PC-9 (cell line): ENCODE results near the gene MRPS22. TPM values are rescaled to one million over a fixed set of nuclear protein-coding genes. Genes with fewer than 3 reads are reported as not detected.
A peak's percentile ranks its signal among the peaks of the same experiment; 100 is the strongest.

Experiments
- BruUV-seq: library from RNA; stranded (reverse); fragments of 400-500 nt; replicated peaks from 2 replicates; lab custom pipeline; 2021; lab: Mats Ljungman, UMichigan
- CTCF ChIA-PET: fragments of 300-600 bp; sonication (Branson Sonifier 250); formaldehyde crosslinking; loops from one replicate; lab custom pipeline; 2022; ENCODE audit warnings: antibody characterized with exemption; lab: Charles Lee
- POLR2A ChIA-PET: fragments of 300-600 bp; sonication (Branson Sonifier 250); formaldehyde crosslinking; loops from one replicate; lab custom pipeline; 2022; ENCODE audit warnings: antibody characterized with exemption; ENCODE audit not compliant: unreplicated experiment; lab: Charles Lee
- DNase-seq, 2 experiments: peaks; one replicate each; pipeline versions ENCODE4 v3.0.0 to v3.0.0-alpha.2; 2015 to 2022; ENCODE audit warnings: mixed read lengths in 1 of 2
- H2AFZ ChIP-seq: fragments of 200-600 bp; sonication (generic); 2 replicates; pipeline ENCODE4 v1.8.1; 2017; ENCODE audit warnings: antibody characterized with exemption
- H3F3A ChIP-seq: fragments of 200-600 bp; sonication (generic); 2 replicates; pipeline ENCODE4 v1.8.1; 2017; ENCODE audit warnings: antibody characterized with exemption, mild to moderate bottlenecking, low read depth; ENCODE audit not compliant: insufficient read depth
- H3K27ac ChIP-seq: fragments of 200-600 bp; sonication (generic); 2 replicates; pipeline ENCODE4 v1.6.1; 2016; ENCODE audit warnings: mixed run types
- H3K27me3 ChIP-seq: fragments of 200-600 bp; sonication (generic); 2 replicates; pipeline ENCODE4 v1.6.1; 2016; ENCODE audit warnings: low read depth, mixed run types; ENCODE audit not compliant: insufficient read depth
- H3K36me3 ChIP-seq: fragments of 200-600 bp; sonication (generic); 2 replicates; pipeline ENCODE4 v1.6.1; 2016; ENCODE audit warnings: low read depth, mixed run types
- H3K4me1 ChIP-seq: fragments of 200-600 bp; sonication (generic); replicated peaks from 2 replicates; pipeline ENCODE4 v1.6.1; 2016; ENCODE audit warnings: mixed run types; ENCODE audit not compliant: insufficient read depth
- H3K4me2 ChIP-seq: fragments of 200-600 bp; sonication (generic); 2 replicates; pipeline ENCODE4 v1.6.1; 2017; ENCODE audit warnings: mixed run types
- H3K4me3 ChIP-seq: fragments of 200-600 bp; sonication (generic); 2 replicates; pipeline ENCODE4 v1.6.1; 2016; ENCODE audit warnings: mixed run types
- H3K79me2 ChIP-seq: fragments of 200-600 bp; sonication (generic); 2 replicates; pipeline ENCODE4 v1.6.1; 2017; ENCODE audit warnings: low read depth, mixed run types
- H3K9me2 ChIP-seq: fragments of 200-600 bp; sonication (generic); 2 replicates; pipeline ENCODE4 v1.8.1; 2017; ENCODE audit warnings: mild to moderate bottlenecking; ENCODE audit not compliant: insufficient read depth
- H3K9me3 ChIP-seq: fragments of 200-600 bp; sonication (generic); 2 replicates; pipeline ENCODE4 v1.8.1; 2016; ENCODE audit warnings: low read depth; ENCODE audit not compliant: insufficient read depth
- H4K20me1 ChIP-seq: fragments of 200-600 bp; sonication (generic); 2 replicates; pipeline ENCODE4 v1.8.1; 2017; ENCODE audit not compliant: insufficient read depth
- CTCF ChIP-seq: fragments of 200-600 bp; sonication (generic); conservative IDR thresholded peaks from 2 replicates; pipeline ENCODE4 v1.6.1; 2017; ENCODE audit warnings: mixed run types, antibody characterized with exemption, mild to moderate bottlenecking, moderate library complexity
- EZH2 ChIP-seq: fragments of 200-600 bp; sonication (generic); IDR thresholded peaks from 2 replicates; pipeline ENCODE4 v1.8.0; 2017; ENCODE audit warnings: antibody characterized with exemption, low read depth
- intact Hi-C: fragments of 100-400 bp; cut with micrococcal nuclease; formaldehyde crosslinking; loops from one replicate; pipeline ENCODE4 v1.10.0; 2022; ENCODE audit not compliant: unreplicated experiment
- total RNA-seq: library from RNA; stranded (reverse); gene quantifications from 2 replicates; pipeline ENCODE4 v1.2.3, GENCODE V29; 2021

The MRPS22 gene
- total RNA-seq, 1 experiment from 2014 or later: 68.0 TPM

GRCh38 chr3:139312959-139313358 lies 30.9 kb upstream of the MRPS22 start:
- Histone ChIP-seq H3K4me1 (peaks cover 77% of the 10 kb centered on the region), H3K9me3 (no peaks in the 10 kb centered on the region), H3K4me3 (peak overlapping the region; percentile 10; the same call in 1 of the 2 replicates), H3K79me2 (no peaks in the 10 kb centered on the region), H3K9me2 (no peaks in the 10 kb centered on the region), H3K27ac (peak overlapping the region; percentile 54), H3K4me2 (peak overlapping the region; percentile 62), H3F3A (peaks cover 40% of the 10 kb centered on the region), H4K20me1 (no peaks in the 10 kb centered on the region), H2AFZ (peak overlapping the region; percentile 65; the same call in 1 of the 2 replicates), H3K36me3 (no peaks in the 10 kb centered on the region), H3K27me3 (no peaks in the 10 kb centered on the region)
- ChIA-PET POLR2A (interaction anchor here (0.6 to 1.1 kb wide), 4 partner anchors 11 to 82 kb away, joined by 3 to 19 read pairs (median 4); no protein-coding TSS in a partner anchor), CTCF (interaction anchor here (0.6 to 0.8 kb wide), 2 partner anchors 12 to 50 kb away, joined by 3 to 4 read pairs; no protein-coding TSS in a partner anchor)
- TF ChIP-seq CTCF: no peak
- TF ChIP-seq EZH2: no peak
- DNase-seq: peak; percentile 62 to 92
- intact Hi-C loops: loop anchor here (2.0 to 10.0 kb wide), 2 partner anchors 32 to 978 kb away; partner anchors contain the start of gene MRPS22
- no TSS peak for BruUV-seq

- no peak for TF ChIP-seq EZH2
- no peak for TF ChIP-seq CTCF
- intact Hi-C loops: loop anchor here (2.0 to 10.0 kb wide), 2 partner anchors 31 to 979 kb away; partner anchors contain the start of gene MRPS22
- Histone ChIP-seq H3K4me2 (no peak overlapping the region), H3K9me2 (no peaks in the 10 kb centered on the region), H3K79me2 (no peaks in the 10 kb centered on the region), H3K4me1 (peaks cover 78% of the 10 kb centered on the region), H2AFZ (no peak overlapping the region), H3K27me3 (no peaks in the 10 kb centered on the region), H3K27ac (no peak overlapping the region), H3K9me3 (no peaks in the 10 kb centered on the region), H4K20me1 (no peaks in the 10 kb centered on the region), H3K4me3 (no peak overlapping the region), H3K36me3 (no peaks in the 10 kb centered on the region), H3F3A (peaks cover 43% of the 10 kb centered on the region)
- DNase-seq: no peak
- BruUV-seq: no TSS peak
- CTCF ChIA-PET: no interaction called here
- POLR2A ChIA-PET: interaction anchor here (0.7 kb wide), 1 partner anchor 392 kb away, joined by 3 read pairs; no protein-coding TSS in a partner anchor
Measured at GRCh38 chr3:139313921-139314320, 29.9 kb upstream of the MRPS22 start.

GRCh38 chr3:139317215-139317614 lies 26.6 kb upstream of the MRPS22 start:
- no peaks in the 10 kb centered on the region for H3K36me3 ChIP-seq
- H3K4me2 ChIP-seq: peak overlapping the region; percentile 56
- intact Hi-C loops: loop anchor here (1.0 to 10.0 kb wide), 2 partner anchors 15 to 982 kb away; no protein-coding TSS in a partner anchor
- H3K27ac ChIP-seq: peak overlapping the region; percentile 83
- no peaks in the 10 kb centered on the region for H3K9me3 ChIP-seq
- H3F3A ChIP-seq: peaks cover 24% of the 10 kb centered on the region
- peak in 1 of 2 experiments; percentile 53 for DNase-seq
- H4K20me1 ChIP-seq: no peaks in the 10 kb centered on the region
- H3K4me1 ChIP-seq: peaks cover 48% of the 10 kb centered on the region
- H2AFZ ChIP-seq: peak overlapping the region; percentile 46; the same call in 1 of the 2 replicates
- no peak overlapping the region for H3K4me3 ChIP-seq
- BruUV-seq: TSS peak; percentile 73
- CTCF ChIA-PET: interaction anchor here (0.6 to 1.4 kb wide), 4 partner anchors 17 to 723 kb away, joined by 3 to 8 read pairs (median 4); partner anchors contain the start of gene CEP70
- H3K27me3 ChIP-seq: no peaks in the 10 kb centered on the region
- POLR2A ChIA-PET: interaction anchor here (0.6 to 1.0 kb wide), 3 partner anchors 15 to 242 kb away, joined by 3 to 11 read pairs (median 6); no protein-coding TSS in a partner anchor
- TF ChIP-seq CTCF (no peak), EZH2 (no peak)
- no peaks in the 10 kb centered on the region for H3K9me2 ChIP-seq
- H3K79me2 ChIP-seq: no peaks in the 10 kb centered on the region
